ENCODE results near the gene ROBO4. TPM values are rescaled to one million over a fixed set of nuclear protein-coding genes. Genes with fewer than 3 reads are reported as not detected.

The ROBO4 gene
- total and polyA plus RNA-seq, 9 of the 15 experiments (the other 6 are each of a cell fraction or from before 2014, with no cell fraction given), result not detected

DNA sequence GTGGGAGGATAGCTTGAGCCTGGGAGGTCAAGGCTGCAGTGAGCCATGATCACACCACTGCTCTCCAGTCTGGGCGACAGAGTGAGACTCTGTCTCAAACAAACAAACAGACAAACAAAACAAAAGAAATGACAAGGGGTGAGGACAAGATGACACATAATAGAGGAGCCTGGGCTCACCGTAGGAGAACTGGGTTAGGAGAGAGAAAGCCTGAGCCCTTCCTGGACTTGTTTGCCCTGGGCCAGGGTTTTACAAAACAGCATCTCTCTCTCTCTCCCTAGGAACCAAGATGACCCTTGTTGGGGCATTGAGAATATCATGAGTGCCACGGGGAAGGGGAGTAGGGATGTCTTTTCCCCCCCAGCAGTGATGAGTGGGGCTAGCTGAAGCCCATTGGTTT, 16.7 kb downstream of the ROBO4 start:
- ATAC-seq, result no peak
- 0 out of 2 replicates have a peak, but pooled peaks cover 3% of the 10 kb centered on the region for H4K20me1 ChIP-seq (replicated peaks; ENCODE audit: control insufficient read depth, insufficient read depth, low read length)
- peaks cover 7 to 29% of the 10 kb centered on the region in 2 experiments; a peak in 4 of 5 replicates for H3K4me1 ChIP-seq (replicated peaks in 1 of 2; ENCODE audit: control insufficient read depth in 2 of 2, insufficient read depth in 2 of 2, low read length in 2 of 2)
- in situ Hi-C loops (cut with MboI) (no loop called here), intact Hi-C loops (cut with micrococcal nuclease) (no loop called here)
- POLR2A ChIA-PET, result interaction anchor here (0.7 to 2.0 kb wide), 3 partner anchors 13 to 1297 kb away, joined by 3 to 9 read pairs (median 4); no protein-coding TSS in a partner anchor
- no peaks in the 10 kb centered on the region for H3K9me1 ChIP-seq (ENCODE audit: control insufficient read depth, insufficient read depth, low read length)
- no peaks in the 10 kb centered on the region for H3K79me2 ChIP-seq (ENCODE audit: control insufficient read depth, insufficient read depth, low read length)
- BruUV-seq (replicated peaks), result no TSS peak
- 3% methylated on average over 3 of the region's 3 CpGs for WGBS (ENCODE audit: insufficient coverage, low coverage, missing lambda C conversion rate)
- DNase-seq (ENCODE audit: extremely low read depth in 1 of 4, low spot score in 3 of 4), result no peak
- TF ChIP-seq, protein P1, sequence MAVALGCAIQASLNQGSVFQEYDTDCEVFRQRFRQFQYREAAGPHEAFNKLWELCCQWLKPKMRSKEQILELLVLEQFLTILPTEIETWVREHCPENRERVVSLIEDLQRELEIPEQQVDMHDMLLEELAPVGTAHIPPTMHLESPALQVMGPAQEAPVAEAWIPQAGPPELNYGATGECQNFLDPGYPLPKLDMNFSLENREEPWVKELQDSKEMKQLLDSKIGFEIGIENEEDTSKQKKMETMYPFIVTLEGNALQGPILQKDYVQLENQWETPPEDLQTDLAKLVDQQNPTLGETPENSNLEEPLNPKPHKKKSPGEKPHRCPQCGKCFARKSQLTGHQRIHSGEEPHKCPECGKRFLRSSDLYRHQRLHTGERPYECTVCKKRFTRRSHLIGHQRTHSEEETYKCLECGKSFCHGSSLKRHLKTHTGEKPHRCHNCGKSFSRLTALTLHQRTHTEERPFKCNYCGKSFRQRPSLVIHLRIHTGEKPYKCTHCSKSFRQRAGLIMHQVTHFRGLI (CRISPR knock-in tag; IDR thresholded peaks at IDR 0.05), result no peak
- TF ChIP-seq ETV5 (CRISPR knock-in tag; IDR thresholded peaks at IDR 0.05; ENCODE audit: low read depth), result no peak
- TF ChIP-seq HMG20B (CRISPR knock-in tag; IDR thresholded peaks at IDR 0.05), result no peak
- no peak for TF ChIP-seq ZNF124 (CRISPR knock-in tag; IDR thresholded peaks at IDR 0.05)
- TF ChIP-seq NBN (IDR thresholded peaks at IDR 0.05; ENCODE audit: low read depth), result no peak
- TF ChIP-seq ZNF232 (CRISPR knock-in tag; IDR thresholded peaks at IDR 0.05), result no peak
- TF ChIP-seq SMARCA4 (IDR thresholded peaks at IDR 0.05), result no peak
- TF ChIP-seq SMAD4 (CRISPR knock-in tag; conservative IDR thresholded peaks at IDR 0.05), result no peak
- TF ChIP-seq RFX1 (IDR thresholded peaks at IDR 0.05), result no peak
- TF ChIP-seq SMAD3 (CRISPR knock-in tag; conservative IDR thresholded peaks at IDR 0.05), result no peak
- TF ChIP-seq POLR2B (IDR thresholded peaks at IDR 0.05; ENCODE audit: low read depth, partially characterized antibody), result no peak
- TF ChIP-seq PYGO2 (tag; IDR thresholded peaks at IDR 0.05), result no peak
- no peak for TF ChIP-seq ZNF644 (tag; IDR thresholded peaks at IDR 0.05; ENCODE audit: low read depth)
- no peak for TF ChIP-seq ZNF165 (CRISPR knock-in tag; IDR thresholded peaks at IDR 0.05; ENCODE audit: borderline replicate concordance)
- no peak for TF ChIP-seq KAT8 (IDR thresholded peaks at IDR 0.05; ENCODE audit: low read depth)
- H3K9ac ChIP-seq (ENCODE audit: insufficient read depth in 1 of 2, low read depth in 2 of 2, low read length in 2 of 2), result no peak overlapping the region
- H3K4me2 ChIP-seq (ENCODE audit: insufficient read depth, low read length), result no peak overlapping the region
- FAIRE-seq, result no peak
- no peak overlapping the region for H3K27ac ChIP-seq (ENCODE audit: extremely low read depth, low read depth, low read length)
- no peak overlapping the region for H2AFZ ChIP-seq (ENCODE audit: low read depth, low read length)
- no peaks in the 10 kb centered on the region for H3K36me3 ChIP-seq (ENCODE audit: control insufficient read depth, insufficient read depth, low read length)
- no peaks in the 10 kb centered on the region for H3K9me3 ChIP-seq (replicated peaks; ENCODE audit: control insufficient read depth, insufficient read depth, low read depth, low read length)
- CTCF ChIA-PET (ENCODE audit: low intra/inter-chr PET ratio), result no interaction called here
- no peak overlapping the region for H3K4me3 ChIP-seq
- peaks cover 3 to 70% of the 10 kb centered on the region in 2 experiments; a peak in 4 of 5 replicates for H3K27me3 ChIP-seq (ENCODE audit: control insufficient read depth in 2 of 2, insufficient read depth in 2 of 2, low read length in 2 of 2)

All from K562 (cell line).